Endodermal cell (in vitro differentiated cells): ENCODE measurements around the gene TRIM14. TPM values are rescaled to one million over a fixed set of nuclear protein-coding genes. Genes with fewer than 3 reads are reported as not detected.

Experiments used
- DNase-seq: peaks from one replicate; pipeline ENCODE4 v3.0.0-alpha.2; 2017
- H3K27ac ChIP-seq: 2 replicates; pipeline ENCODE4 v1.5.1; 2013; ENCODE audit warnings: mild to moderate bottlenecking, low read depth, low read length, moderate library complexity
- H3K27me3 ChIP-seq: 2 replicates; pipeline ENCODE4 v1.6.1; 2013; ENCODE audit warnings: mild to moderate bottlenecking, low read length, moderate library complexity; ENCODE audit not compliant: insufficient read depth, control insufficient read depth, poor library complexity, severe bottlenecking
- H3K36me3 ChIP-seq: 2 replicates; pipeline ENCODE4 v1.7.0; 2013; ENCODE audit warnings: mild to moderate bottlenecking, low read length, moderate library complexity; ENCODE audit not compliant: control insufficient read depth, insufficient read depth
- H3K4me1 ChIP-seq: one replicate; pipeline ENCODE4 v1.7.0; 2013; ENCODE audit warnings: low read length; ENCODE audit not compliant: control insufficient read depth, insufficient read depth
- H3K4me3 ChIP-seq: 2 replicates; pipeline ENCODE4 v1.5.1; 2013; ENCODE audit warnings: mild to moderate bottlenecking, low read length, moderate library complexity
- H3K9ac ChIP-seq: 2 replicates; pipeline ENCODE4 v1.6.1; 2013; ENCODE audit warnings: mild to moderate bottlenecking, low read length, moderate library complexity; ENCODE audit not compliant: poor library complexity, severe bottlenecking; ENCODE audit errors: extremely low read depth
- H3K9me3 ChIP-seq: 2 replicates; pipeline ENCODE4 v1.6.1; 2013; ENCODE audit warnings: mild to moderate bottlenecking, low read length, moderate library complexity; ENCODE audit not compliant: control insufficient read depth
- H3K27ac Mint-ChIP-seq: 2 replicates; pipeline ENCODE4 v1.8.0; 2020; ENCODE audit warnings: mixed read lengths
- H3K27me3 Mint-ChIP-seq: 2 replicates; pipeline ENCODE4 v1.8.0; 2021; ENCODE audit warnings: mild to moderate bottlenecking, mixed read lengths; ENCODE audit not compliant: insufficient read depth
- H3K36me3 Mint-ChIP-seq: 2 replicates; pipeline ENCODE4 v1.8.0; 2020; ENCODE audit warnings: low read depth, mixed read lengths
- H3K4me1 Mint-ChIP-seq: 2 replicates; pipeline ENCODE4 v1.8.0; 2020; ENCODE audit warnings: mixed read lengths
- H3K4me3 Mint-ChIP-seq: 2 replicates; pipeline ENCODE4 v1.8.0; 2020; ENCODE audit warnings: mild to moderate bottlenecking, moderate library complexity, mixed read lengths
- H3K9me3 Mint-ChIP-seq: 2 replicates; pipeline ENCODE4 v1.8.0; 2020; ENCODE audit warnings: mild to moderate bottlenecking, mixed read lengths
- CTCF ChIP-seq: fragments of 200-600 bp; sonication (generic); conservative IDR thresholded peaks from 2 replicates; pipeline ENCODE4 v1.5.0; 2021; ENCODE audit warnings: antibody characterized with exemption, mild to moderate bottlenecking
- whole genome bisulfite sequencing, 2 experiments: methylation state at CpG; one replicate each; pipeline versions ENCODE4 v1.1.5 to v1.1.7; 2013; ENCODE audit warnings: missing lambda C conversion rate in 2 of 2, mixed read lengths in 1 of 2; ENCODE audit not compliant: insufficient coverage in 1 of 2, insufficient read length in 1 of 2; 5-methylcytosine and 5-hydroxymethylcytosine counted together
- long read RNA-seq, 4 experiments: library from polyadenylated mRNA in 2 of 4; library from RNA in 1 of 4; library from capped mRNA in 1 of 4; stranded (forward) in 3 of 4; unstranded in 1 of 4; transcript quantifications; one replicate each; pipeline ENCODE4 v2.0.0, GENCODE V29; 2020 to 2021; ENCODE audit warnings: inconsistent platforms in 1 of 4
- polyA plus RNA-seq, 2 experiments: library from polyadenylated mRNA; stranded (reverse); fragments of 50-300 nt; gene quantifications; one replicate each; pipeline ENCODE4 v1.2.3, GENCODE V29; 2013
- total RNA-seq, 2 donors: library from RNA; stranded (reverse); fragmentation: NEBNext Ultra II Directional in 1 of 2; extraction: Animal tissue kit (Norgen Biotek cat#: 25700) in 1 of 2; gene quantifications; 2 replicates in 1 of 2; 3 replicates in 1 of 2; pipeline ENCODE4 v1.2.1, GENCODE V29; 2021

Gene TRIM14
- total RNA-seq = 1 to 10 TPM; 3.1 to 5.1 TPM
- polyA plus RNA-seq (2013, experiment 1 of 2) = 3.0 TPM
- polyA plus RNA-seq (2013, experiment 2 of 2) = 1.8 TPM
- long read RNA-seq, experiment 1 = 0 reads
- long read RNA-seq, experiment 2, full-length matches to known transcripts = 2 of 4 reads
- long read RNA-seq, experiment 2, partial matches to known transcripts = 0 of 4 reads
- long read RNA-seq, experiment 2, other reads (novel, unspliced or antisense) = 2 of 4 reads
- long read RNA-seq, experiment 3, full-length matches to known transcripts = 30 of 35 reads
- long read RNA-seq, experiment 3, partial matches to known transcripts = 0 of 35 reads
- long read RNA-seq, experiment 3, other reads (novel, unspliced or antisense) = 5 of 35 reads
- long read RNA-seq, experiment 4 = 0 reads

- H3K9me3 Mint-ChIP-seq = no peaks in the 10 kb centered on the region
- peak; percentile 89 for DNase-seq
- TF ChIP-seq CTCF = peak; percentile 33
- H3K4me3 Mint-ChIP-seq = peak within 1 kb of the TSS; percentile 65
- no peak within 1 kb of the TSS for H3K27ac ChIP-seq
- H3K9me3 ChIP-seq = no peaks in the 10 kb centered on the region
- H3K4me1 ChIP-seq = peaks cover 6% of the 10 kb centered on the region
- peaks cover 3% of the 10 kb centered on the region for H3K4me1 Mint-ChIP-seq
- H3K36me3 Mint-ChIP-seq = no peaks in the 10 kb centered on the region
- H3K4me3 ChIP-seq = peak within 1 kb of the TSS; percentile 73
- no peak within 1 kb of the TSS for H3K27ac Mint-ChIP-seq
- H3K27me3 ChIP-seq = no peaks in the 10 kb centered on the region
- peaks cover 15% of the 10 kb centered on the region for H3K27me3 Mint-ChIP-seq
- no peaks in the 10 kb centered on the region for H3K36me3 ChIP-seq
- H3K9ac ChIP-seq = no peak within 1 kb of the TSS
- WGBS, 2 experiments = 7 to 10% methylated on average over 30 to 71 of the region's 71 CpGs
Measured at GRCh38 chr9:98118640-98119601, at the start of gene TRIM14. Gene TRIM14, minus strand, starts transcription at chr9:98119222. Its CDS starts 34 bp downstream, at chr9:98119188.

- no peaks in the 10 kb centered on the region for H3K9me3 ChIP-seq
- WGBS, 2 experiments = 84 to 85% methylated on average over 3 of the region's 3 CpGs
- H3K27me3 Mint-ChIP-seq = no peaks in the 10 kb centered on the region
Measured at GRCh38 chr9:98168153-98168780, 49.2 kb upstream of the TRIM14 start.

More at GRCh38 chr9:98168153-98168780, 49.2 kb upstream of the TRIM14 start:
- DNase-seq = no peak
- peaks cover 30% of the 10 kb centered on the region for H3K4me1 Mint-ChIP-seq
- no peak overlapping the region for H3K27ac ChIP-seq
- H3K4me3 ChIP-seq = no peak overlapping the region
- no peaks in the 10 kb centered on the region for H3K9me3 Mint-ChIP-seq
- TF ChIP-seq CTCF = no peak
- no peaks in the 10 kb centered on the region for H3K36me3 ChIP-seq
- H3K36me3 Mint-ChIP-seq = no peaks in the 10 kb centered on the region
- H3K4me3 Mint-ChIP-seq = no peak overlapping the region
- no peak overlapping the region for H3K27ac Mint-ChIP-seq
- no peak overlapping the region for H3K9ac ChIP-seq
- no peaks in the 10 kb centered on the region for H3K27me3 ChIP-seq
- no peaks in the 10 kb centered on the region for H3K4me1 ChIP-seq
